Fibroblast of lung (primary cell): ENCODE data around the gene STAC. TPM values are rescaled to one million over a fixed set of nuclear protein-coding genes. Genes with fewer than 3 reads are reported as not detected.

Experiments used
- DNase-seq, 2 donors: peaks; one replicate each; pipeline versions ENCODE4 v3.0.0 to v3.0.0-alpha.2; 2010; ENCODE audit warnings: low read depth in 2 of 2
- H2AFZ ChIP-seq: 2 replicates; pipeline ENCODE4 v1.5.1; 2012; ENCODE audit warnings: low read length, control low read depth, inconsistent platforms
- H3K27ac ChIP-seq: 2 replicates; pipeline ENCODE4 v1.5.1; 2011; ENCODE audit warnings: low read length, control low read depth; ENCODE audit not compliant: insufficient read depth
- H3K27me3 ChIP-seq: 2 replicates; pipeline ENCODE4 v1.5.1; 2011; ENCODE audit warnings: mild to moderate bottlenecking, low read length; ENCODE audit not compliant: control insufficient read depth, insufficient read depth
- H3K36me3 ChIP-seq: 2 replicates; pipeline ENCODE4 v1.5.1; 2011; ENCODE audit warnings: low read length; ENCODE audit not compliant: control insufficient read depth, insufficient read depth
- H3K4me1 ChIP-seq: 2 replicates; pipeline ENCODE4 v1.5.1; 2011; ENCODE audit warnings: low read length; ENCODE audit not compliant: control insufficient read depth, insufficient read depth; ENCODE audit errors: extremely low read depth
- H3K4me2 ChIP-seq: 2 replicates; pipeline ENCODE4 v1.5.1; 2011; ENCODE audit warnings: low read length, control low read depth; ENCODE audit not compliant: insufficient read depth; ENCODE audit errors: extremely low read depth
- H3K4me3 ChIP-seq, 4 experiments: fragments of 200-600 bp in 1 of 4; sonication (generic) in 1 of 4; replicated peaks in 1 of 4; 2 replicates each; pipeline ENCODE4 v1.5.1; 2011 to 2016; ENCODE audit warnings: low read length in 4 of 4, low read depth in 3 of 4, mild to moderate bottlenecking in 3 of 4, control low read depth in 2 of 4, inconsistent platforms in 1 of 4, mixed read lengths in 1 of 4; ENCODE audit not compliant: insufficient read depth in 1 of 4; ENCODE audit errors: control extremely low read depth in 1 of 4
- H3K79me2 ChIP-seq: 2 replicates; pipeline ENCODE4 v1.5.1; 2012; ENCODE audit warnings: mild to moderate bottlenecking, low read length, inconsistent platforms; ENCODE audit not compliant: control insufficient read depth, insufficient read depth
- H3K9ac ChIP-seq: 2 replicates; pipeline ENCODE4 v1.5.1; 2011; ENCODE audit warnings: mild to moderate bottlenecking, low read length, control low read depth; ENCODE audit not compliant: insufficient read depth
- H3K9me3 ChIP-seq: 2 replicates; pipeline ENCODE4 v1.5.1; 2012; ENCODE audit warnings: low read depth, low read length; ENCODE audit not compliant: control insufficient read depth, insufficient read depth
- H4K20me1 ChIP-seq: 2 replicates; pipeline ENCODE4 v1.5.1; 2011; ENCODE audit warnings: low read length; ENCODE audit not compliant: control insufficient read depth, insufficient read depth; ENCODE audit errors: extremely low read depth
- CTCF ChIP-seq, 2 donors: IDR thresholded peaks in 1 of 2; conservative IDR thresholded peaks in 1 of 2; 1 replicate in 1 of 2; 2 replicates in 1 of 2; pipeline ENCODE4 v1.5.1; 2011 to 2012; ENCODE audit warnings: low read length in 2 of 2, control low read depth in 1 of 2, inconsistent platforms in 1 of 2, low read depth in 1 of 2, mild to moderate bottlenecking in 1 of 2
- EZH2 ChIP-seq: IDR thresholded peaks from 2 replicates; pipeline ENCODE4 v1.5.1; 2012; ENCODE audit warnings: low read length, control low read depth, mild to moderate bottlenecking; ENCODE audit errors: missing control alignments
- polyA plus RNA-seq, 2 donors: library from polyadenylated mRNA; depleted of rRNA in 1 of 2; stranded (reverse) in 1 of 2; unstranded in 1 of 2; fragments of >200 nt; gene quantifications; 2 replicates each; pipeline ENCODE4 v1.2.1, GENCODE V29; 2011 to 2012; ENCODE audit warnings: missing spikeins in 1 of 2
- total RNA-seq: library from RNA; depleted of rRNA; stranded (reverse); fragments of >200 nt; gene quantifications from 2 replicates; pipeline ENCODE4 v1.2.1, GENCODE V29; 2014

The STAC gene
- total and polyA plus RNA-seq, 2 donors (not counting 1 experiment from before 2014, with no cell fraction given) = 6.8 to 7.4 TPM

- Histone ChIP-seq H2AFZ (no peak overlapping the region), H3K27me3 (no peaks in the 10 kb centered on the region), H3K9me3 (no peaks in the 10 kb centered on the region), H3K4me3 (no peak overlapping the region), H3K27ac (no peak overlapping the region), H3K4me1 (peaks cover 3% of the 10 kb centered on the region), H3K79me2 (no peaks in the 10 kb centered on the region), H4K20me1 (no peaks in the 10 kb centered on the region), H3K9ac (no peak overlapping the region), H3K4me2 (no peak overlapping the region), H3K36me3 (no peaks in the 10 kb centered on the region)
- no peak for DNase-seq
- TF ChIP-seq CTCF (conservative IDR thresholded peaks at IDR 0.05 in 1 of 2, IDR thresholded peaks at IDR 0.05 in 1 of 2; ENCODE audit: low read depth in 1 of 2, low read length in 2 of 2) = no peak
- no peak for TF ChIP-seq EZH2
Observed at GRCh38 chr3:36520241-36521006, 140.1 kb downstream of the STAC start.

GRCh38 chr3:36521007-36521379 is 140.7 kb downstream of the STAC start:
- Histone ChIP-seq H3K4me3 (no peak overlapping the region), H2AFZ (no peak overlapping the region), H3K9me3 (no peaks in the 10 kb centered on the region), H3K27ac (no peak overlapping the region), H3K36me3 (no peaks in the 10 kb centered on the region), H4K20me1 (no peaks in the 10 kb centered on the region), H3K4me2 (no peak overlapping the region), H3K9ac (no peak overlapping the region), H3K4me1 (peaks cover 3% of the 10 kb centered on the region), H3K79me2 (no peaks in the 10 kb centered on the region), H3K27me3 (no peaks in the 10 kb centered on the region)
- no peak for TF ChIP-seq EZH2
- no peak for TF ChIP-seq CTCF (conservative IDR thresholded peaks at IDR 0.05 in 1 of 2, IDR thresholded peaks at IDR 0.05 in 1 of 2; ENCODE audit: low read depth in 1 of 2, low read length in 2 of 2)
- DNase-seq = no peak

GRCh38 chr3:36524560-36524959 is 144.3 kb downstream of the STAC start:
- Histone ChIP-seq H3K9me3 (no peaks in the 10 kb centered on the region), H4K20me1 (no peaks in the 10 kb centered on the region), H3K9ac (no peak overlapping the region), H3K36me3 (no peaks in the 10 kb centered on the region), H3K4me2 (no peak overlapping the region), H3K4me1 (peaks cover 4% of the 10 kb centered on the region), H3K79me2 (no peaks in the 10 kb centered on the region), H2AFZ (no peak overlapping the region), H3K27ac (no peak overlapping the region), H3K4me3 (no peak overlapping the region), H3K27me3 (no peaks in the 10 kb centered on the region)
- TF ChIP-seq CTCF (conservative IDR thresholded peaks at IDR 0.05 in 1 of 2, IDR thresholded peaks at IDR 0.05 in 1 of 2; ENCODE audit: low read depth in 1 of 2, low read length in 2 of 2) (no peak), EZH2 (no peak)
- DNase-seq = no peak
